Nucleus accumbens (tissue), 56 donors: Measurements from ENCODE around the gene SIGLECL1.

ENCODE experiments used
- DNase-seq, 56 donors: peaks; one replicate each; lab custom pipeline; 2025; lab: John Stamatoyannopoulos, UW

SIGLECL1 gene

DNA sequence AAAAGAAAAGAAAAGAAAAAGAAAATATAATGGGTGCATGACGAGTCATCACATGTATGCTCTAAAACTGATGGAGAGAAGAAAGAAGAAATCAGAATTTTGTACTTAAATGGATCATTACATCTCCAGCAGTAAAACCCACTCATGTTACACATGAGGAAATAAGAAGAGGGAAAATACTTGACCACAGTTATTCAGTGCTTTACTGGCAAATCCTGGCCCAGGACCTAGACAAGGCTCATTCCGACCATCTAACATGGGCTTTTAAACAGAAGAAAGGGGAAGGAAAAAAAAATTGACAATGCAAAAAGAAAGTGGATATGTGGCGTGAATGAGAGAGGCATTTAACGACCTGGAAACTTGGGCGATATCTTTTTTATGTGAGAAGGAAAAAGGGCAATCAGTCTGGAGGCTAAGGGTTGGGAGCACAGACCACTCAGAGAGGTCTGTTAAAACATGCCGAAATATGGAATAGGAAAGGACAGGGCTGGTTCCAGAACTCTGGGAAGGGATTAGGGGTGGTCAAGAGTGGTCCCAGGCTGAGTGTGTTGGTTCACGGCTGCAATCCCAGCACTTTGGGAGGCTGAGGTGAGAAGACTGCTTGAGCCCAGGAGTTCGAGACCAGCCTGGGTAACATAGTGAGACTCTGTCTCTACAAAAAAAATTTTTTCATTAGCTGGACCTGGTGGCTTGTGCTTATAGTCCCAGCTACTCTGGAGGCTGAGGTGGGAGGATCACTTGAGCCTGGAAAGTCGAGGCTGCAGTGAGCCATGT is 1.6 kb downstream of the SIGLECL1 start:
- DNase-seq = no peak

DNA sequence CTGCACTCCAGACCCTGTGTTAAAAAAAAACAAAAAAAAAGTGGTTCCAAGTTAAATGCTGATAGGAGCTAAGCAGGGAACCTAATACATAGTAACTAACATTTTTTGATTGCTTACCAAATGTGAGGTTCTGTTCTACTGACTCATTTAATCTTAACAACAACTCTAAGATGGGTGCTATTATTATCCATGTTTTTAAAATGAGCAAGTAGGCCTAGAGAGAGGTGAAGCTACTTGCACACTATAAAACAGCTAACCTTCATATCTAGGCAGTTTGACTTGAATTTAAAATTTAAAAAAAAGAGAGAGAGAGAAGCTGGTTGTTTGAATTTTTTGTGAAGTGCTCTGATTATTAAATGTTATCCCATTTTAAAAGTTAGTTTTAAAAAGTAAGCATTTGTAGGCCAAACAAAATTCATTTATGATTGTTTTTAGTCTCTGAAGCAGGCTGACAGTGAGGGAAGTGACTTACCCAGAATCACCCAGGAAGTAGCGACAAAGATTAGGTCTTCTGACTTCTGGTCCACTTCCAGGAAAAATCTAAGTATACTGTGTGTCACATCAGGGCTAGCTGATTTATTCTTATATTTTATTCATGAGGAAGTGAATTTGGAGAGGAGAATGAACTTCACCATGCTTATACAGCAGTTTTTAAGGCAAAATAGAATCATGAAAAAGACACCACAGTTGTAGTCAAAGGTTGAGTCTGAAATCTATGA is 2.4 kb downstream of the SIGLECL1 start:
- DNase-seq = no peak

- no peak for DNase-seq
These were observed 5.3 kb downstream of the SIGLECL1 start for GRCh38 chr19:51256155-51256625.

DNA sequence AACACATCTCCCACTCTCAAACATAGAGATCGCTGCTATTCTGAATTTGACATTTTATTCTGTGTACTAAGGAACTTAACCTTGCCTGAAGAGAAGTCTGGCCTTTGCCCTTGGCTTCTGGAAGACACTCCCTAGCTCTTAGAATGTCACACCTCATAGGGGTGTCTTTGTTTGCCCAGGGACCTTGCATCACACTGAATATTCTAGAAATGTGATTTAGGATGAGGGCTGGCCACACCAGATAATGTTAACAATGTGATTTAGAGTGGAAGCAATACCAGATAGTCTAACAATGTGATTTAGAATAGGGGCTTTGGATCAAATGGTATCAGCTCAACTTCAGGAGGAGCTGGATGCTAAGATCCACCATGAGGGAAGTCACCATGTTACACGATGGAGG is 6.6 kb downstream of the SIGLECL1 start:
- no peak for DNase-seq

GRCh38 chr19:51258165-51259160 is 7.6 kb downstream of the SIGLECL1 start:
- DNase-seq = no peak

DNA sequence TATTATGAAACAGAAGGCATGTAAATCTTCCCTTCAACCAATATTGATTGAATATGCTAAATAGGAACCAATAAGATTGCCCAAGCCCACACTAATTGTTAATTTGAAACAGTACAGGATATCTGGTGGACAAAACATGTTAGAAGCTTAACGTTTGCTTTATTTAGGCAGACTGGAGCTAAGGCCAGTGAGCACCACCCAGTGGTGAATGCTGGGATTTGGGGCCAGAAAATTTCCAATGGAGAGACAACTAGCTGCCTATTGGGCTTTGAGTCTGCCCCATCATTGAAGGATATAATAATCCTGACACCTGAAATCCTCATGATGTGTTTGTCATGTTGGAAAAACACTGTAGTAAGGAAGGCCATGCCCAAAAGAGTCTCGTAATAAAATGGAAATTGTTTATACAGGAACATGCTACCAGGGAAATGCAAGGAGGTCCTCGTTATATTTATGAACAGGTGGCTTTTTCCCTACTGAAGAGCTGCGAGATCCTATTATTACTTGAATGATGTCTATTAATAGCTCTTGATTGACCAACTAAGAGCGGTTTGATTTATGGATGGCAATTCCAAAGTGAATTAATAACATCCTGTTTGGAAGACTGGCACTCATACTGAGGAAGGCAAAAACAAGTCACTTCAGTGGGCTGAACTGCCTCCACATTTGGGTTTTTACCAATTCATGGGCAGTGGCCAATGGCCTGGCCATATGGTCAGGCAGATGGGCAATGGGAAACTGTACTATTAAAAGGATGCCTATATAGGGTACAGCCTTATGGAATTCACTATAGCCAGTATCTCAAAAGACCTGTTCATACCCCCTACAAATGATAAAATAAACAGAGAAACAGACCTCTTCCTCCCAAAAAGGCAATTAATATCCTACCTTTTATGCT is 8.7 kb downstream of the SIGLECL1 start:
- peak in 5 of 56 donors; percentile 0 to 13 (median 5) for DNase-seq

DNA sequence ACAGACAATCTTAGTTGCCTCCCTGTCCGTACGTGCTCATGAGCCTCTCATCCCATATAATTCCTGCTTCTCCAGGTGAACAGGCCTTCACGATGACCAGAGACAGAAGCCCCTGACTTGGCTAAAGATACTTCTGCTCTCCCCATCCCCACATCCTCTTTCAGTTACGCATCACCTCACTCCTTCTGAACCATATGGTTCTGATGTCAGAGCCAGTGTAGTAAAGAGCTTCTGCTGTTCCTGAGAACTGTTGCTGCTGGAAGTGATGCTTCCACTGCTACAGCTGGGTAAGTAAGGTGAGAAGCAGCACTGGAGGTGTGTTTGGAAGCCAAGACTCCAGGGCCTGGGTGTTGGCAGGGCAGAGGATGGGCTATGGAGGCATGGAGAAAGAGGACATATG is 12.9 kb downstream of the SIGLECL1 start:
- DNase-seq = no peak

- peak in 2 of 56 donors; percentile 4 to 6 for DNase-seq
These were observed 20.2 kb downstream of the SIGLECL1 start for GRCh38 chr19:51271067-51271466.

DNA sequence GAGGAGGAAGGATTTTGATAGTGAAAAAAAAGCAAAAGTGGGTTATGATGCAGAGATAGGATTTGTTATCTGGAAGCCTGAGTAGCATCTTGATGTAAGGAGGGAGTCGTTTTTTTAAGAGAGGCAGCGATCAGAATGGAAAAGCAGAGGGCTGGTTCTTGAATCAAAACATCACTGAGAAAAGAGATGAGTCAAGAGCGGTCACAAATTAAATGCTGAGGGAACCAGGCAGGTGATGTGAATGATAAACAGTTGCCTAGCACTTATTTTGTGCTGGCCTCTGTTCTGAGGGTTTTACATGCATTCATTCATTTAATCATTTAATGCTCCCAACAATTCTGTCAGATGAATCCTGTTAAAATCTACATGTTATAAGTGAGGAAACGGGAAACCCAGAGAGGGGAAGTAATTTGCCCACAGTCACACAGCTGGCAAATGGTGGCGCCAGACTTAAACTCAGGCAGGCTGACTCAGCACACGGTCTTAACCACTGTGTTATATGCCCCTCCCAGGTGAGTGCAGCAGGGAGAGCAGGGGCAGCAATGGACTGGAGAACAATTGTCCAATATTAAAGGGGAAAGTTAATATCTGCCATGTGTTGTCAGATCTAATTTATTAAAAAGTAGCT is 21.4 kb downstream of the SIGLECL1 start:
- no peak for DNase-seq

DNA sequence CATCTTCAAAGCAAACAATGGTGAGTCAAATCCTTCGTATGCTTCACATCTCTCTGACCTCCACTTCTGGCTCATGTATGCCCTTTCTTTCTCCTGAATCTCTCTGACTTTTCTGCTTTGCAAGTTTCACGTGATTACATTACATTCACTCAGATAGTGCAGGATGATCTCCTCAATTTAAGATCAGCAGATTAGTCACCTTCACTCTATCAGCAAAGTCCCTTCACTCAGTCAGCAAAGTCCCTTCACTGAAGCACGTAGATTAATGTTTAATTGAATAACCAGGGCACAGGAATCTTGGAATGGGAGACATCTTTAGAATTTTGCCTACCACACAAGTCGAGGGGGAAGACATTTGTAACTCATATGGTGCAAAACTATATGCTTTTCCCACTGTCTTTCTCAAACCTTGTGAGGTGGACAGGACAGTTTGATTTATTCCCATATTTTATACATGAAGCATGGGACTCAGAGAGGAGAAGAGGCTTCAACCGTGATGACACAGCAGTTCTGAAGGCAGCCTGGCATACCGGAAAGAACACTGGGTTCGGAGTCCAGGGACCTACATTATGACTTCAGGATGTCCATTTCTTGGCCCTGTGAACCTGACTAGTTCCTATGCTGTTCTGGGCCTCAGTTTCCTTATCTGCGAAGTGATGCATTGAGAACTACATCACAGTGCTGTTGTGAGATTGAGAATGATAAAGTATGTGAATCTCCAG is 23.3 kb downstream of the SIGLECL1 start:
- no peak for DNase-seq

DNA sequence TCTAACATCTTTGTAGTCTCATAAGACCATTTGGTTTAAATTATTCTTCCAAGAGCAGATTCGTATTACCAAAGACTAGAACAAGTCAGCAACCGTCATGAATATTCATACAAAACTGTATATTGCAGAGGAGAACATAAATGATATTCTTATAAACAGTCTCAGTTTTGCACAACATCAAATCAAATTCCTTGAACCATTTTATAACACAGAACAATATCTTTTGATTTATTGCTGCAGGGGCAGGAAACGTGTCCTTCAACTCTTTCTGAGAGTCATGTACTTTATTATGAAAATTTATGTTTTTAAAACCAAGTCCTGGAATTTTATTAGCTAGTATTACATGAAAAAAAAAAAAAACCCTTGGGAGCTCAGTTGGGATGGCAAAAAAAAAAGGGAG is 26.2 kb downstream of the SIGLECL1 start:
- DNase-seq = no peak

DNA sequence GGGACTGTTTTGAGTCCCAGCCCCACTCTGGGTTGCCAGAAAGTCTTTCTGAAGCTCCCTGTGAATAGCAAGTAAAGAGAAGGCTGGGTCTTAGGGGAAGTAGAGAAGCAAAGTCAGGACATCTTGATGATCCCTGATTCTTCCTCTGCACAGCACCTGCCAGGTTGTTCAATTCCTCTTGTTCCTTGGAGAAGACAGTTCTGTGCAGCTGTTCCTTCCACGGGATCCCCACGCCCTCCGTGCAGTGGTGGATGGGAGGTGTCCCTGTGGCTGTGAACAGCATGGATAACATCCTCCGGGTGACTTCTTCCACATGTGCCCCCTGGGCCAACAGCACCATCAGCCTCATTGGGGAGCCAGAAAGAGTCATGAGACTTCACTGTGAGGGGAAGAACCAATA is 31.5 kb downstream of the SIGLECL1 start:
- DNase-seq = no peak

DNA sequence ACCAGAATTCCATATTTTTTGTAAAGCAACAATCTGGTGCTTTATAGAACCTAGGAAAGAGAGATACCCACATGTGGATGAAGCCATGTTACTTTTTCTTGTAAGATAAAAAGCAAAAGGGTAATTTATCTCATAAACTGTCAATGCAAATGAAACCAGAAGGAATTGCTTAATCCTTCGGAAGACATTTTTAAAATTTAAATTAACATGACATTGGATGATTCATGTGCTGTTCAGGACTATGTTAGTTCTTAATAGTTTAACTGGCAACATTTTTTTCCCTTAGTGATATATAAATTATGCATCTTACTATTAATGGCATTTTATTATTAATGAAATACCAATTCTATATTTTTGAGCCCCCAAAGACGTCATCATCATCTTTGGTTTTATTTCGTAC is 34.8 kb downstream of the SIGLECL1 start:
- no peak for DNase-seq

GRCh38 chr19:51289635-51290034 is 38.8 kb downstream of the SIGLECL1 start:
- DNase-seq = no peak

- DNase-seq = peak in 3 of 56 donors; percentile 1 to 17 (median 5)
These were observed 42.1 kb downstream of the SIGLECL1 start for GRCh38 chr19:51292971-51293370.

DNA sequence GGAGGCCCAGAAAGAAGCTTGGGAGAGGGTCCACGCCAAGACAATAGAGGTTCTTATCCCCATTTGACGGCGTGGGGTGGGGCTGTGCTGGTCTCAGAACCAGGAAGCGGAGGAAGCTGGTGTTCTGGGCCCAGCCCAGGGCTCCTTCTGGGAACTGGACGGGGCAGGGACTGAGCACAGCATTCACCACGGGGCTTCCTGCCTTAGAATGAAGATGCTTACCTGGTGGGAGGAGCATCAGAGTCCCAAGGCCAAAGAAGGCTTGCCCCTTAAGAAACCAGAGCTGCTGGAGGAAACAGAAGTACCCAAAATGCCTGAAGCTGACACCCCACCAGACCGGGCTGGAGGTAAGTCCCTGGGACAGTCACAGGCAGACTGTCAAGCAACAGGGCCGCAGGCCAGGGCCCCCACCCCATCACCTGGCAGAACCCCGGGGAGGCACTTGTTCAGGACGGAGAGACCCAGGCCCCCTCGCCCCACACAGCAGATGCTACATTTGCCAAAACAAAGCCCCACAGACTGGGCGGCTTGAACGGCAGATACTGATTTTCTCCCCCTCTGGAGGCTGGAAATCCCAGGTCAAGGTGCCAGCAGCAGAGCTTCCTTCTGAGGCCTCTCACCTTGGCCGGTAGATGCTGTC is 42.8 kb downstream of the SIGLECL1 start:
- no peak for DNase-seq

DNA sequence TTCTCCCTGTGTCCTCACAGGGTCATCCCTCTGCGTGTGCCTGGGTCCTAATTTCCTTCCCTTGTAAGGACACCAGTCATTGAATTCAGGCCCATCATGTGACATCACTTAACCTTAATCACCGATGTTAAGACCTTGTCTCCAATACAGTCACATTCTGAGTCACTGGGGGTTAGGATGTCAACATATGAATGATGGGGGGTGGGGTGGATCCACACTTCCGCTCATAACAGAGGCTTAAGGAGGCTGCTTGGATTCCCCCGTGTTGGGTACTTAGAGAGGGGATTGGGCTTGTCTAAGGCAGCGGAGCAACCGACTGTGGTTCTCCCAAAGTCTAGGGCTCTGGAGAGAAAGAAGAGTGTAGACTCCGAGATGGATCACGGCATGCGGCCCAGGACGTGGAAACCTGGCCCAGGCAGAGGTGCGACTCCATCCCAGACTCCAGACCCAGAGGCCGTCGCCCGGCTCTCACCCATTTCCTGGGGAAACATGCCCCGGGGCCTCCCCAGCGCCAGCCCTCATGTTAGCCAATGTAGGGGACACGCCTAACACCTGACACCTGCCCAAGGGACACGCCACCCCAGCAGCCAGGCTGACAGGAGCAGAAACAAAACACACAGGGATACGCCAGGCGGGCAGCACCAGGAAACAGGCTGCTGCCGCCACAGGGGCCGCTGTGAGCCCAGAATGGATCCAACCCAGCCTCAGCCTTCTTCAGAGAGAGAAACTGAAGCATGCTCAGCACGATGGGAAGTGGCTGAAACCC is 43.5 kb downstream of the SIGLECL1 start:
- DNase-seq = no peak
